Body of pancreas (tissue), 4 donors: ENCODE data around the gene CACNA1E. TPM values are rescaled to one million over a fixed set of nuclear protein-coding genes. Genes with fewer than 3 reads are reported as not detected.
"Not testable (repeated sequence)": the region's sequence is repeated elsewhere in the genome, so short reads cannot be mapped to it uniquely, and the experiment has no call there.

Experiments
- ATAC-seq: fragments of 150-250 bp; one replicate; pipeline ENCODE4 v1.9.1; 2016
- DNase-seq, 4 donors: peaks; one replicate each; pipeline ENCODE4 v3.0.0-alpha.2; 2019
- H3K27ac ChIP-seq, 4 donors: fragments of 200-600 bp; sonication (generic); 1 replicate in 3 of 4; 2 replicates in 1 of 4; pipeline versions ENCODE4 v1.5.1 to v1.6.1; 2016 to 2019; ENCODE audit warnings: mild to moderate bottlenecking in 1 of 4, mixed read lengths in 1 of 4, moderate library complexity in 1 of 4
- H3K27me3 ChIP-seq, 2 donors: fragments of 200-600 bp; sonication (generic); one replicate each; pipeline ENCODE4 v1.6.0; 2016; ENCODE audit warnings: mild to moderate bottlenecking in 1 of 2
- H3K36me3 ChIP-seq, 2 donors: fragments of 200-600 bp; sonication (generic); replicated peaks in 1 of 2; 2 replicates each; pipeline ENCODE4 v1.5.1; 2016; ENCODE audit warnings: low read depth in 2 of 2; ENCODE audit not compliant: insufficient read depth in 1 of 2
- H3K4me1 ChIP-seq: fragments of 200-600 bp; sonication (generic); one replicate; pipeline ENCODE4 v1.6.0; 2016
- H3K4me3 ChIP-seq, 2 donors: fragments of 200-600 bp; sonication (generic); 1 replicate in 1 of 2; 2 replicates in 1 of 2; pipeline ENCODE4 v1.5.1; 2016 to 2019
- H3K9me3 ChIP-seq, 3 donors: fragments of 200-600 bp; sonication (generic); 1 replicate in 2 of 3; 2 replicates in 1 of 3; pipeline ENCODE4 v1.5.1; 2016
- POLR2A ChIP-seq, 3 donors: fragments of 450-650 bp; IDR thresholded peaks; one replicate each; pipeline ENCODE4 v1.6.1; 2016; ENCODE audit warnings: antibody characterized with exemption in 3 of 3, mild to moderate bottlenecking in 2 of 3
- WGBS, 2 donors: methylation state at CpG; one replicate each; pipeline ENCODE4 v1.1.5; 2017; 5-methylcytosine and 5-hydroxymethylcytosine counted together
- intact Hi-C: fragments of 100-400 bp; cut with DNase I; formaldehyde crosslinking; loops from one replicate; pipeline ENCODE4 v1.15.1; 2023
- total RNA-seq, 2 donors: library from RNA; depleted of rRNA; stranded (reverse); fragments of >200 nt; gene quantifications; one replicate each; pipeline ENCODE4 v1.1.0, GENCODE V29; 2016
- TF ChIP-seq, protein P1 (sequence below), 7 experiments: fragments of 450-650 bp in 4 of 7; fragments of 200-600 bp in 3 of 7; sonication (generic) in 3 of 7; IDR thresholded peaks; one replicate each; pipeline ENCODE4 v1.5.1; 2016 to 2019; ENCODE audit warnings: antibody characterized with exemption in 7 of 7

The CACNA1E gene
- total RNA-seq, 2 donors from 2014 or later: 1.0 TPM; not detected in 1

DNA sequence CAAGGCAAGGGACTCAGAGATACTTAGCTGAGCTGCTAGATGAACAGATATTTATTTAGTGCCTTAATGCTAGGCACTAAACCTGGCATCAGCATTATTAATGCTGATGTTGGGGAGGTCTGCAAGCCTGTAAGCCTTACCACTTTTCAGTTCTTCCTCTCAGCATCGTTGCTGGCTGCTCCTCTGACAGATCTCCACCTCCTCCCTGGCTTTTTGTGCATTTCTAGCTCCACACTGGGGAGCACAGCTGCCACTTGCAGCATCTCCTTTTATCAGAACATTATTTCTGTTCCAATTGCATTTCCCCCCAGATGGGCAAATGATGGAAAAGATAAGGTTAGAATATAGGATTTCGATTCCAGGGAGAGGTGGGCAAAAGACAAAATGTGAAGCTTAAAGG lies 34.8 kb downstream of the CACNA1E start:
- Histone ChIP-seq H3K4me3 (no peak overlapping the region), H3K27ac (no peak overlapping the region), H3K27me3 (no peaks in the 10 kb centered on the region), H3K4me1 (no peaks in the 10 kb centered on the region), H3K36me3 (no peaks in the 10 kb centered on the region), H3K9me3 (no peaks in the 10 kb centered on the region)
- intact Hi-C loops: no loop called here
- 42 to 49% methylated on average over 2 of the region's 2 CpGs for WGBS, 2 donors
- DNase-seq (no peak), ATAC-seq (no peak)
- TF ChIP-seq, protein P1, sequence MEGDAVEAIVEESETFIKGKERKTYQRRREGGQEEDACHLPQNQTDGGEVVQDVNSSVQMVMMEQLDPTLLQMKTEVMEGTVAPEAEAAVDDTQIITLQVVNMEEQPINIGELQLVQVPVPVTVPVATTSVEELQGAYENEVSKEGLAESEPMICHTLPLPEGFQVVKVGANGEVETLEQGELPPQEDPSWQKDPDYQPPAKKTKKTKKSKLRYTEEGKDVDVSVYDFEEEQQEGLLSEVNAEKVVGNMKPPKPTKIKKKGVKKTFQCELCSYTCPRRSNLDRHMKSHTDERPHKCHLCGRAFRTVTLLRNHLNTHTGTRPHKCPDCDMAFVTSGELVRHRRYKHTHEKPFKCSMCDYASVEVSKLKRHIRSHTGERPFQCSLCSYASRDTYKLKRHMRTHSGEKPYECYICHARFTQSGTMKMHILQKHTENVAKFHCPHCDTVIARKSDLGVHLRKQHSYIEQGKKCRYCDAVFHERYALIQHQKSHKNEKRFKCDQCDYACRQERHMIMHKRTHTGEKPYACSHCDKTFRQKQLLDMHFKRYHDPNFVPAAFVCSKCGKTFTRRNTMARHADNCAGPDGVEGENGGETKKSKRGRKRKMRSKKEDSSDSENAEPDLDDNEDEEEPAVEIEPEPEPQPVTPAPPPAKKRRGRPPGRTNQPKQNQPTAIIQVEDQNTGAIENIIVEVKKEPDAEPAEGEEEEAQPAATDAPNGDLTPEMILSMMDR (IDR thresholded peaks at IDR 0.05): no peak
- no peak for TF ChIP-seq POLR2A (IDR thresholded peaks at IDR 0.05)

DNA sequence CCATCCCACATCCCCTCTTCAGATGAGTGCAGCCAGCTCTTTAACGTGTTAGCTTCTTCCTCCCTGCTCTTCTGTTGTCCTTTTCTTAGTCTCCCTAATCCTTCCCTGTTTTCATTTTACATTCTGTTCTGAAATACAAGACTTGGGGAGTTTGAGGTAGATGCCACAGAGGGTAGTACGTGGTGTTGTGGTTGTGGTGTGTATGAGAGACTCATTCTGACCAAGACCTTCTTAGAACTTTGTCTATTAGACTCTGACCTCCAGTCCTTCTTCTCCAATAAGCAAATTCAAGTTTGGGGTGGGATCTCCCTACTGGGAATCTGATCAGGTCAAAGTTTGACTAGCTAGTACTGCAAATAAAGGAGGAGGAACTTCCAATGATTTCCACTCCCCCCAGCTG lies 39.5 kb downstream of the CACNA1E start:
- Histone ChIP-seq H3K27ac (no peak overlapping the region), H3K4me1 (no peaks in the 10 kb centered on the region), H3K36me3 (no peaks in the 10 kb centered on the region), H3K9me3 (no peaks in the 10 kb centered on the region), H3K27me3 (no peaks in the 10 kb centered on the region), H3K4me3 (no peak overlapping the region)
- no peak for DNase-seq
- no peak for TF ChIP-seq POLR2A (IDR thresholded peaks at IDR 0.05)
- TF ChIP-seq, protein P1 (IDR thresholded peaks at IDR 0.05): no peak
- 32 to 47% methylated on average over 2 of the region's 2 CpGs for whole genome bisulfite sequencing, 2 donors
- intact Hi-C loops: no loop called here
- ATAC-seq: no peak

DNA sequence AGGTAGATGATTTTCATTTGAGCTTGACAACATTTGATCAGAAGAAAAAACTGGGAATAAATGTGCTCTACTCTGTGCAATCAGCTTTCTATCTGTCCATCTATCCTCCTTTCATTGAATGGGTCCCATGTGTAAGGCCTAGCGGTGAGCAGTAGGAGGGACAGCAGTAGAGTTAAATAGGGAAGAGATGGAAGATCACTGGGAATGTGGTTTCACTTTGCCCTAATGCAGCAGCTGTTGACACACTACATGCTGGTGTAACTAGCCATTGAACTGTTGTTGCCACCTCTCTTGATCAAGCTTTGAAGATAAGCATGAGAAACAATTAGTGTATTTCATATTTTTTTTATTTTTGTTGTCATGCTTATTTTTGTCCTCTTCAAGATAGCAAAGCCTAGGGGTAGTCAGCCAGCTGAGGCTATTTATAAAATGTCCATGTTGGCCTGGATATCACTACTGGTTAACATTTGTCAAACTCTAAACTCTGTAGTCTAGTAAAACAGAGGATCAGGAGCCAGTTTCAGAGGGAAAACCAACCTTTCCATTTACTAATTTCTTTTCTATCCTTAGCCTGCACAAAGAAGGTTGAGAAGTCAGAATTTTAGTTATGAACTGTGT lies 41.9 kb downstream of the CACNA1E start:
- Histone ChIP-seq H3K27me3 (no peaks in the 10 kb centered on the region), H3K27ac (no peak overlapping the region), H3K4me3 (no peak overlapping the region), H3K36me3 (no peaks in the 10 kb centered on the region), H3K4me1 (no peaks in the 10 kb centered on the region), H3K9me3 (no peaks in the 10 kb centered on the region)
- TF ChIP-seq POLR2A (IDR thresholded peaks at IDR 0.05): no peak
- TF ChIP-seq, protein P1 (IDR thresholded peaks at IDR 0.05): no peak
- intact Hi-C loops: no loop called here
- ATAC-seq (no peak), DNase-seq (no peak)
- 78 to 100% methylated on average over 1 of the region's 1 CpG for WGBS, 2 donors

DNA sequence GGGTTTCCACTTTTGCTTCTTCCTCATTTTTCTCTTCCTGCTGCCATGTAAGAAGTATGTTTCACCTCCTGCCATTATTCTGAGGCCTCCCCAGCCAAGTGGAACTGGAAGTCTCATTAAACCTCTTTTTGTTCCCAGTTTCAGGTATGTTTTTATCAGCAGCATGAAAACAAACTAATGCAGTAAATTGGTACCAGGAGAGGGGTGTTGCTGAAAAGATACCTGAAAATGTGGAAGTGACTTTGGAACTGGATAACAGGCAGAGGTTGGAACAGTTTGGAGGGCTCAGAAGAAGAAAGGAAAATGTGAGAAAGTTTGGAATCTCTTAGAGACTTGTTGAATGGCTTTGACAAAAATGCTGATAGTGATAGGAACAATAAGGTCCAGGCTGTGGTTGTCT lies 44.9 kb downstream of the CACNA1E start:
- H3K4me3 ChIP-seq, H3K4me1 ChIP-seq, H3K9me3 ChIP-seq, H3K36me3 ChIP-seq, intact Hi-C loops, H3K27me3 ChIP-seq, ATAC-seq, H3K27ac ChIP-seq, DNase-seq: not testable (repeated sequence)

DNA sequence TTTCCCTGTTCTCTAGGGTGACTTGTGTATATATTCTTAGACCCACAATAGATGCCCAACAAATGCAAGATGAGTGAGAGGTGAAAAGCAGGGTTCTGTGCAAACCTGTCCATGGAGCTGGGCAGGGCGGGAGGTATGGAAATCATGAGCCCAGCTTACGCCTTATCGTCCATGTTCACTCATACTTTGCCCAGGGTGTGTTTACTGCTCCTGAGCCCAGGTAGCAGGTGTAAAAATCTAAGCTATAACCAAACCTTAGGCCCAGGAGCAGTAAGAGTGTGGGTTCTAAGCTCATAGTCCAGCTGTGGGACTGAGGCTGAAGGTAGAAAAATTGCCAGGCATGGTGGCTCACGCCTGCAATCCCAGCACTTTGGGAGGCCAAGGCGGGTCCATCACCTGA lies 48.1 kb downstream of the CACNA1E start:
- intact Hi-C loops: no loop called here
- no peak for DNase-seq
- Histone ChIP-seq H3K27me3 (no peaks in the 10 kb centered on the region), H3K4me3 (no peak overlapping the region), H3K9me3 (no peaks in the 10 kb centered on the region), H3K36me3 (no peaks in the 10 kb centered on the region), H3K4me1 (no peaks in the 10 kb centered on the region), H3K27ac (no peak overlapping the region)
- no peak for ATAC-seq
- no peak for TF ChIP-seq POLR2A (IDR thresholded peaks at IDR 0.05)
- TF ChIP-seq, protein P1 (IDR thresholded peaks at IDR 0.05): no peak
- WGBS, 2 donors: 80 to 89% methylated on average over 5 of the region's 5 CpGs
